Suprapubic skin (tissue), 4 donors: ENCODE measurements around the gene GPATCH3.

Source experiments
- CTCF ChIP-seq, 2 donors: fragments of 200-600 bp in 1 of 2; fragments of 450-650 bp in 1 of 2; sonication (generic) in 1 of 2; IDR thresholded peaks; one replicate each; pipeline ENCODE4 v1.5.1; 2016 to 2019; ENCODE audit warnings: antibody characterized with exemption in 2 of 2, mild to moderate bottlenecking in 1 of 2, moderate library complexity in 1 of 2
- POLR2A ChIP-seq, 2 donors: fragments of 450-650 bp; IDR thresholded peaks; one replicate each; pipeline ENCODE4 v1.6.1; 2017; ENCODE audit warnings: antibody characterized with exemption in 2 of 2, mild to moderate bottlenecking in 2 of 2, moderate library complexity in 2 of 2
- POLR2AphosphoS5 ChIP-seq, 3 donors: sonication (generic); formaldehyde crosslinking; IDR thresholded peaks; one replicate each; pipeline ENCODE4 v1.6.1; 2017; ENCODE audit warnings: antibody characterized with exemption in 3 of 3

DNA sequence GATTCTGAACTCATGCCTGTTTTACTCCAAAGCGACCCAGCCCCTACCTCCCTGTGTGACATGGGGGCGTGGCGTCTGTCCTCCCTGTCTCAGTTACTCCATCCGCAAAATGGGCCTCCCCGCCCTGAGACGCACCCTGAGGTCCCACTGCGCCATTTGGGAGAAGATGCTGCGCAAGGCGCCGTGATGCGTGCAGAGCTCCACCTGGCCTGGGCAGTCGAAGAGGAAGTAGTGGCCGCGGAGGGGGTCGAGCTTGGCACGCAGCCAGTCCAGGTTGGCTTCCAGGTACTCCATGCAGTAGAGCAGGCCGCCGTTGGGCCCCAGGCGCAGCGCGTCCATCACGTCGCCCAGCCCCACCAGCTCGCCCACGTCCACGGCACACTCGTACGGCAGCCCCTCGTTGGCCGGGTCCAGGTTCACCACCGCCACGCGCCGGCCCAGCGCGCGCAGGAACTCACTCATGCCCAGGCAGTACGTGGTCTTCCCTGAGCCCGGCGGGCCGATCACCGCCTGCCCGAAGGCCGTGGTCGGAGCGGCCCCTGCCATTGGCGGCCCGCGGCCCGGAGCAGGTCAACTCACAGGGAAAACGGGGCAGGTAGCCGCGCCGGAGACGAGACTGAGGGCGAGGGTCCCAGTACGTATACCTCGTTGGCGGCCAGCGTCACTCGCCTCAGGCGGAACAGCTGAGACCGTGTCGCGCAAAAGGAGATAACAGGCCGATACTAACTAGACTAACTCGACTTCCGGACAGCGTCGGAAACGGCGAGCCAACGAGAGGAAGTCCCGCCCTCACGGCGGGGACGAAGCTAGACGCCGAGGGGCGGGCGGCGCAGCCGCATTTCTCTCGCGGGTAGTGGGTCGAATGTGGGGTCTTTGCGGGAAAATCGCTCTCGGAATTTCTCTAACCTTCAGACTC lies 10.5 kb downstream of the GPATCH3 start, which contains the start of gene GPN2:
- TF ChIP-seq POLR2AphosphoS5 (IDR thresholded peaks at IDR 0.05), result peak in 2 of 3 donors; percentile 66 to 75
- TF ChIP-seq POLR2A (IDR thresholded peaks at IDR 0.05), result peak in 1 of 2 donors; percentile 63
- no peak for TF ChIP-seq CTCF (IDR thresholded peaks at IDR 0.05)
